DMS79 treated with DMSO at 0.1 percent for 48 hours (cell line): Measurements from ENCODE around the gene STATH.
"Not testable (repeated sequence)": the region's sequence is repeated elsewhere in the genome, so short reads cannot be mapped to it uniquely, and the experiment has no call there.

Experiments used
- DNase-seq: peaks from one replicate; lab custom pipeline; 2025; lab: John Stamatoyannopoulos, UW

The STATH gene, protein sequence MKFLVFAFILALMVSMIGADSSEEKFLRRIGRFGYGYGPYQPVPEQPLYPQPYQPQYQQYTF

DNA sequence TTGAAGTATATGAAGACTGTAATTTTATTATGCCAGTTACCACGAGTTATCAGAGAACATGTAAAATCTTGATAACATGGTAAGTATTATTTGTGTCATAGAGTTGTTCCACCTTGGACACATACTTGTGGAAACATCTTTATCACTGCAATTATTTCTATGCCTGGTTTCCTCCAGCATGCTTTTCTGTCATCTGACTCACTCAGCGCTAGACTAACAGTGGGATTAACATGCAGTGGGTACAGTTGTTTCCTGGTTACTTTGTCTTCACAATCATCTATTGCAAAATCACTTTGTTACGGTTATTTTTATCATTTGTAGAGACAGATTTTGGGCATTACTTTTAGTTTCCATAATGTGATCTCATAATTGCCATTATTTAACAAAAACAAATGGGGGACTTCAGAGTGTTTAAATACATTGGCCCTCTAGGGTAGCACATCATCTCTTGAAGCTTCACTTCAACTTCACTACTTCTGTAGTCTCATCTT is at the start of gene STATH:
Gene STATH (plus strand): TSS at position 441 of the 491 bp plus-strand sequence. CDS start 2,472 bp downstream, outside the sequence.
- DNase-seq: no peak

DNA sequence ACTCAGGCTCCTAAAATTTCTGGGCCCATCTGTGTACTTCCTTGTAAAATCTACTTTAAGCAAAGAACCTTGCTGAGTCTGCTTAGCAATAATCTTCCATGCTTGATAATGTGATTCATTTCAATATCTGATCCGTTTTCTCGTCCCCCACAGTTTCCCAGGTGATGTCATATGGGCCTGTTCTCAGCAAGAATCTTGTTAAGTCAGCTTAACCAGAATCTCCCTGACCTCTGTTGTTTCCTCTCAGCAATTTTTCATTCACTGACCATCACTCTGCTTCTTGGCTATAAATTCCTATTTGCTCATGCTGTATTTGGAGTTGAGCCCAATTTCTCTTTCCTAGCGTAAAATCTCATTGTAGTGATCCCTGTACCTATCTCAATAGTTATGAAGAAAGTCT is 44.2 kb upstream of the STATH start:
- DNase-seq: no peak

DNA sequence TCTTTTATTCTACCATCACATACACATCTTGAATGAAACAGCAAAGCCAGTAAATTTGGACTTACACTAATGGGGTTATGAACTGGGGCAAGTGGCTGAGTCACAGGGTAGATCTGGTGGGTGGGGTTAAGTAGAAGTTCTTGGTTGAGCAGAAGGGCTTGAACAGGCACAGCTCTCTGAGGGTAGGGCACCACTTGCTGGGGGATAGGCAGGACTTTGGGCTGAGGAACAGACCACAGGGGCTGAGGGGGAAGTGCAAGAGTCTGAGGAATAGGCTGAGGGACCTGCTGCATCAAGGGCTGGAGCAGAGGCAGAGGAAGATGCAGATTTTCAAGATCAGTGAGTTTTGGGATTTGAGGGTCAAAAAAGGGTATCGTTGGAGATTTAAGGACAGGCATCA is 38.6 kb upstream of the STATH start:
- no peak for DNase-seq

DNA sequence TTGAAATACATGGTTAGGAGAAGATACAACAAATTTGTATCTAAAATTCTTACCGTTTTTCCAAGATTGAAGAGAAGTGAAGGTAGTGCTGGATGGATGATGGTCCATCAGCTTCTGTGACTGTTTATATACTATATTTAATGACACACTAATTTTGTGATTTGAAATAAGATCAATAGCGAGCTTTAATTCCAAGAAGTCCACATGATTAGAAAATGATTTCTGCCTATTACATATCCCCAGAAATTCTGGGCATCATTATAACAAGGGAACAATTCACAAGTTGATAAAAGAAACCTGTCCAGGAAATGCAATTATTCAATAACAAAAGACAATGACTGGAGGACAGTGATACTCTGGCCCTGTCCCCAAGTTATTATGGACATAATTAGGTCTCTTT is 30.1 kb upstream of the STATH start, which contains the start of gene CSN2:
Gene CSN2 (minus strand): TSS at position 101 of the 400 bp plus-strand sequence. CDS start 4,733 bp downstream, outside the sequence.
- no peak for DNase-seq

DNA sequence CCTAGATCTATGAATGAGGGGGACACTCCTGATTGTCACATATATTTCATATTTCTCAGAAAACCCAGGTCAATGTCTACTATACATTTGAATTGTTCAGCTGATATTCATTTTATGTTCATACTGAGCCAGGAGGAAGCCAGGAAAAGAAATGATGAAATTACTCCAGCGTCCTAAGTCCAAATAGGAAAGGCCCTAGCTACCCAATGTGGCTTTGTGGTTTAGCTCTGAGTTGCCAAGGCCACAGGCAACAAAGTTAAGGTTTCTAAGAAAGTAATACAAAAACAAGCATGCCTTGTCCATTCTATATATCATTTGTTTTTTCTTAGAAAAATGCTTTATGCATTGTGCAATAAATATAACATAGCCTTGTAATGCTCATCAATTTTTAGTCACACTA is 25.7 kb upstream of the STATH start:
- no peak for DNase-seq

DNA sequence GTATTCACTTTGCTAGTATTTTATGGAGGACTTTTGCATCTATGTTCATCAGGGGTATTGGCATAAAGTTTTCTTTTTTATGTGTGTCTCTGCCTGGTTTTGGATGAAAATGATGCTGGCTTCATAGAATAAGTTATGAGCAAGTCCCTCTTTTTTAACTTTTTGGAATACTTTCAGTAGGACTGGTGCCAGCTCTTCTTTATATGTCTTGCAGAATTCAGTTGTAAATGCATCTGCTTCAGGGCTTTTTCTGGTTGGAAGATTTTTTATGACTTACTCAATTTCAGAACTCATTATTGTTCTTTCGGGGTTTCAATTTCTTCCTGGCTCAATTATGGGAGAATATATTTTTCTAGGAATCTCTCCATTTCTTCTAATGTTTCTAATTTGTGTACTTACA is 21.1 kb upstream of the STATH start:
- DNase-seq: no peak

DNA sequence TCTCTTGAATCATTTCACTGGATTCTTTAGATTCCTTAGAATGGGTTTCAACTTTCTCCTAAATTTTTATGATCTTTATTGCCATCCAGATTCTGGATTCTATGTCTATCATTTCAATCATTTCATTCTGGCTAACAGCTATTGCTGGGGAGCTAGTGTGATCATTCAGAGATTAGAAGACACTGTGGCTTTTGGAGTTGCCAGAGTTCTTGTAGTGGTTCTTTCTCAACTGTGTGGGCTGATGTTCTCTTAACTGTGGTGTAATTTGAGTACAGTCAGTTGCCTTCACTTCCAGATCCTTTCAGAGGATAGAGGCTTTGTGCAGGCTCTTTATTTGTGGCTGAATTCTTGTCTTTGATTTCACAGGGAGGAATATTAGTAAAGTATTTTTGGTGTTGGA is 18.2 kb upstream of the STATH start:
- no peak for DNase-seq

DNA sequence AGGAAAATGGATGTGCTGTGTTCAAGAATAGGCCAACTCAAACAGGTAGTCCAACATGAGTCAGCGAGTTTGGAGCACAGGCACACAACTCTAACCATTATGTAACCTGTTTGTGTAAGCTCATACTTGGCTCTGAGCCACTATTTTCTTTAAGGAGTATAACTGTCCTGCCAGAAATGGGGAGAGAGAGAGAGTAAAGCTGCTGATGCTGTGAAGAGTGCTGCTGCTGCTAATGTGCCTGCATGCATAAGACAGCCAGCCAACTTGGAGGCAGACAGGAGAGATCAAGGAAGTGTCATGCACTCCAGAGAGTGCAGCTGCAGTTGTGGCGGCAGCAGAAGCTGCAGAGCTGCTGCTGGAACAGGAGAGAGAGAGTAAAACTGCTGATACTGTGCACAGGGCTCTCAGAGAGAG is 11.7 kb upstream of the STATH start:
- no peak for DNase-seq

DNA sequence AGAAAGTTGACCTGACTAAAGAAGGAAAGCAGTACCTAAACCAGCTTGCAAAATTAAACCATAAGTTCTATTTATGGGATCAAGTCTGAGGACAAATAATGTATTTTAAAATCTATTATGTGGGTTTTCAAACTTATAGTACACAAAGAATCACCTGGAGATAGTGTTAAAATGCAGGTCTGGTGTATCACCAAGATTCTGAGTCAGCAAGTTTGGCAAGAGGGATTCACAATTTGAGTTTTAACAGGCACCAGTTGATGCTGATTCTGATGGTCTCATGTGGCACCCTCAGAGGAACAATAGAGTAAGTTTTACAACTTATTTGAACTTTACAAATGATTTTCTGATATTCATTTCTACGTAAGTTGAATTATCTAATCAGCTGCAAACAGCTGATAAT is 9.1 kb upstream of the STATH start:
- no peak for DNase-seq

DNA sequence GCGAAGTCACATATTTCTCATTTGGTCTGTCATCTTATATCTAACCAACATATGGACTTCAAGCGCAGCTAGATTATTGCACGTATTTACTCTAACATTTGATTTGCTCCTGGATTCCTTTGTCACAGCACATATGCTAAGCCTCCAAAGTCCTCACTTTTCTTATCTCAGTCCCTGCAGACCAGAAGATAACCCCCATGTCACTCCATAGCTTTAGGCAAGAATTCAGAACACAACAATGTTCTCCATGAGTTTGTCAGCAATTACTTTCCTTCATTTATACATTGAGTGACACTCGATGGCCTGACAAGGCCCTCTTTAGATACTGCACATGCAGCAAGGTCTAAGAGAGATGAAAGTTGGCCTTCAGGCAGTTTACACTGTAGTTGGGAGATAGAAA is 4.8 kb upstream of the STATH start:
- DNase-seq: no peak

DNA sequence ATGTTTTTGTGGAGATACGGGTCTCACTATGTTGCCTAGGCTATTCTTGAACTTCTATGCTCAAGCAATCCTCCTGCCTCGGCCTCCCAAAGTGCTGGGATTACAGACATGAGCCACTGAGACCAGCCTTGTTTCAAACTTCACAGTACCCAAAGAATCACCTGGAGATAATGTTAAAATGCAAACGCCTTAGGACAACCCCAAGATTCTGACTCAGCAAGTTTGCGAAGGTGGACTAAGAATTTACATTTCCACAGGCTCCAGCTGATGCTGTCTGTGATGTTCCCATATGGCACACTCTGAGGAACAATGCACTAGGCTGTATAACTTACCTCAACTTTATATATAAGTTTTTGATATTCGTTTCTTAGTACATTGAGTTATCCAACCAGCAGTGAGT is 984 bp upstream of the STATH start:
- DNase-seq: no peak

DNA sequence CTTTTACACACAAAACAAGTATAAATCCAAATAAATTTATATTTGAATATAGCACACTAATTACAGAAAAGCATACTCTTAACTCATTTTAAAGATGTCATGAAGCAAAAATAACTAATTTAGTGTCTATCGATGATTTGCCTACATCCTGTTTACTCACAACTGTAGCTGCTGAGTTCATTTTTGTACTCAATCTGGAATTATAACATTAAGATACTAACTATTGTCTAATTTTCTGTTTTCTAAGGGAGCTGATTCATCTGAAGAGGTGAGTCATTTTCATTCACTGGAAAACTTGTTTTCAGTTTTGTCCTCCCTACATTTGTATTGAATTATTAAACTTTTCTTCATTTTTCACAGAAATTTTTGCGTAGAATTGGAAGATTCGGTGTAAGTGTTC is 3.7 kb downstream of the STATH start:
- no peak for DNase-seq

DNA sequence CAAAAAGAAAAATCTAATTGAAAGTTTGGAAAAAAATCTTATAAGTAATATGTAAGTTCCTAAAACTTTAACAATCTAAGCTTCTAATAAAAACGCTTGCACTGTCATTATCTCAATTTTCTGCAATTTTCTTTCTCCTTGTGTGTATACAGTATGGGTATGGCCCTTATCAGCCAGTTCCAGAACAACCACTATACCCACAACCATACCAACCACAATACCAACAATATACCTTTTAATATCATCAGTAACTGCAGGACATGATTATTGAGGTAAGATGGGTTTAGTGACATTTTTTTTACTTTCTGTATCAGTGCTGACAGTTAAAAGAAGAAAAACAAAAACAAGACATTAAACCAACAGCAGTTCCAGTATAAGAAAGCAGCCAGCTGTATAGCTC is 4.9 kb downstream of the STATH start:
- no peak for DNase-seq

DNA sequence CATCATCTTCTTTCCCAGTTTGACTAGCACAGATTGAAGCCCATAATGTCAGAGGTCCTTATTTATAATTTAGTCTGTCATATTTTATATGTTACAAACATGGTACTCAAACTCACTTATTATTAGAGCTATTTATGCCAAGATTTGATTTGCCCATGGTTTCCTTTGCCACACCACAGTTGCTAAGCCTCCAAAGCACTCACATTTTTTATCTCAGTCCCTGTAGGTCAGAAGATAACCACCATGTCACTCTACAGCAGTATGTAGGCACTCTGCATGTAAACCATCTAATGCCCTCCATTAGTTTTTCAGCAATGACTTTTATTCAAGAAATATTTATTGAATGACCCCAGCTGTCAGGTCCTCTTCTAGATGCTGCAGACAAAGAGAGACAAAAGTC is 6.7 kb downstream of the STATH start:
- no peak for DNase-seq

DNA sequence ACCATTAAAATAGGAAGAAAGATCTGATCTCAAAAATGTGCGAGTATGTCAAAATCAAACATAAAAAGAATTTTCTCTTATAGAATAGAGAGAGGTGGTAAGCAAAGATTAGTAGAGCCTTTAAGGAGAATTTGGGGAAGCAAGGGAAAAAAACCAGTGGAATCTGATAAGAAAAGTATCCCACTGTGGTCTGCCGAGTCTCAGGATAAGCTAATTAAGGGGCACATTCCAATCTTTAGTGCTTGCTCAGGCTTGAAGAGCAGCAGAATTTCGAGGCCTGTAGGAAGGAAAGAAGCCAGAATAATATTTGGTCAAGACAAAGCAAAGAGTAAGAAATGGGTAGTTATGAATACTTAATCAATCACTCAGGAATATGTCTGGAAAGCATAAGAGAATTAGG is 13.0 kb downstream of the STATH start:
- DNase-seq: no peak

DNA sequence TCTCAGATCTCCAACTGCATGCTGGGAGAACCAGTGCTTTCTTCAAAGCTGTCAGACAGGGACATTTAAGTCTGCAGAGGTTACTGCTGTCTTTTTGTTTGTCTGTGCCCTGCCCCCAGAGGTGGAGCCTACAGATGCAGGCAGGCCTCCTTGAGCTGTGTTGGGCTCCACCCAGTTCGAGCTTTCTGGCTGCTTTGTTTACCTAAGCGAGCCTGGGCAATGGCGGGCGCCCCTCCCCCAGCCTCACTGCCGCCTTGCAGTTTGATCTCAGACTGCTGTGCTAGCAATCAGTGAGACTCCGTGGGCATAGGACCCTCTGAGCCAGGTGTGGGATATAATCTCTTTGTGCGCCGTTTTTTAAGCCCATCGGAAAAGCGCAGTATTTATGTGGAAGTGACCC is 23.2 kb downstream of the STATH start:
- not testable (repeated sequence) for DNase-seq

DNA sequence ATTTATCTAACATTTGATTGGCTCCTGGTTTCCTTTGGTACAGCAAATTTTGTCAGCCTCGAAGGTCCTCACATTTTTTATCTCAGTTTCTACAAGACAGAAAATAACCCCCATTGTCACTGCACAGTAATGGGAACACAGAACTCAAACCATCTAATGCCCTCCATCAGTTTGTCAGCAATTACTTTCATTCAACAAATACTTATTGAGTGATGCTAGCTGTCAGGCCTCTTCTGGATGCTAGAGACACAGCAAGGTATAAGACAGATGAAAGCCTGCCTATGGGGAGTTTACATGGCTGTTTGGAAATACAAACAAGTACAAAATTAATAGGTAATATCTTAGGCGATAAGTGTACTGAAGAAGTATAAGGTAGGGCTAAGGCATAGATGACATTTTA is 27.5 kb downstream of the STATH start:
- DNase-seq: no peak

DNA sequence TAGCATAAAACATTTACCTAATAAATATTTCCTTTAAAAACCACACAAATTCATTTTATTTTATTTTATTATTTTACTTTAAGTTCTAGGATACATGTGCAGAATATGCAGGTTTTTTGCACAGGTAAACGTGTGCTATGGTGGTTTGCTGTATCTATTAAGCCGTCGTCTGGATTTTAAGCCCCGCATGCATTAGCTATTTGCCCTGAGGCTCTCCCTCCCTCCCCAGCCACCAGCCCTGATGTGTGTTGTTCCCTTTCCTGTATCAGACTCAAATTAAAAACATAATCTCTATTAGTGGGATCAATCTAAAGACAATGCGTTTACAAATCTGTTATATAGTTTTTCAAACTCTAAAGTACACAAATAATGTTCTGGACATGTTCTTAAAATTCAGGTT is 31.2 kb downstream of the STATH start:
- no peak for DNase-seq

DNA sequence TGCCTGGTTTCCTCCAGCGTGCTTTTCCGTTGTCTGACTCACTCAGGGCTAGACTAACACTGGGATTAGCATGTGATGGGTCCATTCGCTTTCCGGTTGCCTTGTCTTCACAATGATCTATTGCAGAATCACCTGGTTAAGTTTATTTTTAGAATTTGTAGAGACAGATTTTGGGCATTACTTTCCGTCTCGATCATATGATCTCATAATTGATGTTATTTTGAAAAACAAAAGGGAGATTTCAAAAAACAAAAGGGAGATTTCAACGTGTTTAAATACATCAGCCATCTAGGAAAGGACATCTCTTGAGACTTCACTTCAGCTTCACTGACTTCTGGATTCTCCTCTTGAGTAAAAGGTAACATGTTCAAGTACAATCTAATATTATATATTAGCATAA is 32.4 kb downstream of the STATH start, which contains the start of gene HTN3:
Gene HTN3 (plus strand): TSS at position 301 of the 400 bp plus-strand sequence. CDS start 2,282 bp downstream, outside the sequence.
- not testable (repeated sequence) for DNase-seq

DNA sequence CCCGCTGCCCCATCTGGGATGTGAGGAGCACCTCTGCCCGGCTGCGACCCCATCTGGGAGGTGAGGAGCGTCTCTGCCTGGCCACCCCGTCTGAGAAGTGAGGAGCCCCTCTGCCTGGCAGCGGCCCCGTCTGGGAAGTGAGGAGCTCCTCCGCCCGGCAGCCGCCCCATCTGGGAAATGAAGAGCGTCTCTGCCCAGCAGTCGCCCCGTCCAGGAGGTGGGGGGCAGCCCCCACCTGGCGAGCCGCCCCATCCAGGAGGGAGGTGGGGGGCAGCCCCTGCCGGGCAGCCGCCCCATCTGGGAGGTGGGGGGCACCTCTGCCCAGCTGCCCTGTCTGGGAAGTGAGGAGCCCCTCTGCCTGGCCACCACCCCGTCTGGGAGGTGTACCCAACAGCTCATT is 41.8 kb downstream of the STATH start:
- DNase-seq: not testable (repeated sequence)

DNA sequence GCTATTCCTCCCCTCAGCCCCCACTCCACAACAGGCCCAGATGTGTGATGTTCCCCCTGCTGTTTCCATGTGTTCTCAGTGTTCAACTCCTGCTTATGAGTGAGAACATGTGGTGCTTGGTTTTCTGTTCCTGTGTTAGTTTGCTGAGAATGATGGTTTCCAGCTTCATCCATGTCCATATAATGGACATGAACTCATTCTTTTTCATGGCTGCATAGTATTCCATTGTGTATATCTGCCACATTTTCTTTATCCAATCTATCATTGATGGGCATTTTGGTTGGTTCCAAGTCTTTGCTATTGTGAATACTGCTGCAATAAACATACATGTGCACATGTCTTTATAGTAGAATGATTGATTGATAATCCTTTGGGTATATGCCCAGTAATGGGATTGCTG is 44.2 kb downstream of the STATH start:
- DNase-seq: not testable (repeated sequence)

DNA sequence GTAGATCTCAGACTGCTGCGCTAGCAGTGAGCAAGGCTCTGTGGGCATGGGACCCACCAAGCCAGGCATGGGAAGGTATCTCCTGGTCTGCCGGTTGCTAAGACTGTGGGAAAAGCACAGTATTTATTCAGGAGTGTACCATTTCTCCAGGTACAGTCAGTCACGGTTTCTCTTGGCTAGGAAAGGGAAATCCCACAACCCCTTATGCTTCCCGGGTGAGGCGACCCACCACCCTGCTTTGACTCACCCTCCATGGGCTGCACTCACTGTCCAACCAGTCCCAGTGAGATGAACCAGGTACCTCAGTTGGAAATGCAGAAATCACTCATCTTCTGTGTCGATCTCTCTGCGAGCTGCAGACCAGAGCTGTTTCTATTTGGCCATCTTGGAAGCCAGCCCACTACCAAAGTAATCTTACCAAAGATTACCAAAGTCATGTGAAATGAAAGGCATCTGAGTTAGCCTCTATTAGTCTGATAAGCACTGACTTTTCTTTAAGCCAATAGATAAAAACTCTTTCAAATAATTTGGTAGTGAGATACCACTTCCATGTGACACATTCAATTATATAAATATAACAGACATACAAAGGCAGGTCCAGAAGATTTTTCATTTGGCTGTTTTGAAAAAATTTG is 46.0 kb downstream of the STATH start:
- no peak for DNase-seq

DNA sequence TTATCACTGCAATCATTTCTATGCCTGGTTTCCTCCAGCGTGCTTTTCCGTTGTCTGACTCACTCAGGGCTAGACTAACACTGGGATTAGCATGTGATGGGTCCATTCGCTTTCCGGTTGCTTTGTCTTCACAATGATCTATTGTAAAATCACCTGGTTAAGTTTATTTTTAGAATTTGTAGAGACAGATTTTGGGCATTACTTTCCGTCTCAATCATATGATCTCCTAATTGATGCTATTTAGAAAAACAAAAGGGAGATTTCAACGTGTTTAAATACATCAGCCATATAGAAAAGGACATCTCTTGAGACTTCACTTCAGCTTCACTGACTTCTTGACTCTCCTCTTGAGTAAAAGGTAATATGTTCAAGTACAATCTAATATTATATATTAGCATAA is 54.4 kb downstream of the STATH start, which contains the start of gene HTN1:
Gene HTN1 (plus strand): TSS at position 301 of the 400 bp plus-strand sequence. CDS start 2,639 bp downstream, outside the sequence.
- DNase-seq: not testable (repeated sequence)
